GM23338 (cell line): ENCODE measurements around the gene SEMA5A.

Source experiments
- CTCF ChIP-seq, 2 experiments: fragments of 200-600 bp in 1 of 2; sonication (generic) in 1 of 2; conservative IDR thresholded peaks; 2 replicates each; pipeline versions ENCODE4 v1.5.1 to v1.6.1; 2016 to 2017; ENCODE audit warnings: antibody characterized with exemption in 2 of 2, low read depth in 2 of 2, mild to moderate bottlenecking in 2 of 2, moderate library complexity in 1 of 2
- EZH2 ChIP-seq: fragments of 200-600 bp; sonication (generic); IDR thresholded peaks from one replicate; pipeline ENCODE4 v1.8.0; 2017; ENCODE audit warnings: antibody characterized with exemption, mild to moderate bottlenecking, low read depth; ENCODE audit not compliant: unreplicated experiment
- POLR2AphosphoS5 ChIP-seq: IDR thresholded peaks from 2 replicates; pipeline ENCODE4 v1.6.1; 2016; ENCODE audit warnings: antibody characterized with exemption, low read depth
- ZNF462 ChIP-seq: fragments of 250-450 bp; sonication (Bioruptor Pico); IDR thresholded peaks from 2 replicates; pipeline ENCODE4 v1.5.0; 2020; ENCODE audit warnings: mild to moderate bottlenecking, moderate library complexity

DNA sequence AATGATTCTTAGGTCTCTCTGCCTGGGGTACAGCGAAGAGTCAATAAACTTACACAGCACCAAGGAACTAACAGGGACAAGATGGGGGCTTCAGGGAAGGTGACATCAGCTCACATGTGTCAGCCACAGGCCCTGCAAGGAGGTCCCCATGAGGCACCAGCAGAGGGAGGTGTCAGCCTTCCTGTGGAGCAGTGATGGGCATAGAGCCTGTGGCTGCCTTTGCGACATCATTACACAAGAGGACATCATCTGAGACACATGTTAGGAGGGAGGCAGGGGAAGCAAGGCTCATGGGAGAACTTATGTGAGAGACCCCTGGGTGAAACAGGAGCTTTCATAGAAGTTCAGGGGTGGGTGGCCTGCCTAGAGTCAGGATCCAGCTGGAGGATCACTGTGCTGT lies 389.6 kb downstream of the SEMA5A start:
- TF ChIP-seq CTCF (conservative IDR thresholded peaks at IDR 0.05; ENCODE audit: low read depth in 2 of 2) (peak; percentile 54 to 87), POLR2AphosphoS5 (no peak), EZH2 (no peak), ZNF462 (no peak)
